ENCODE results near the gene ARMC7.
A peak's percentile ranks its signal among the peaks of the same experiment; 100 is the strongest.
"Not testable (repeated sequence)": the region's sequence is repeated elsewhere in the genome, so short reads cannot be mapped to it uniquely, and the experiment has no call there.

The ARMC7 gene

DNA sequence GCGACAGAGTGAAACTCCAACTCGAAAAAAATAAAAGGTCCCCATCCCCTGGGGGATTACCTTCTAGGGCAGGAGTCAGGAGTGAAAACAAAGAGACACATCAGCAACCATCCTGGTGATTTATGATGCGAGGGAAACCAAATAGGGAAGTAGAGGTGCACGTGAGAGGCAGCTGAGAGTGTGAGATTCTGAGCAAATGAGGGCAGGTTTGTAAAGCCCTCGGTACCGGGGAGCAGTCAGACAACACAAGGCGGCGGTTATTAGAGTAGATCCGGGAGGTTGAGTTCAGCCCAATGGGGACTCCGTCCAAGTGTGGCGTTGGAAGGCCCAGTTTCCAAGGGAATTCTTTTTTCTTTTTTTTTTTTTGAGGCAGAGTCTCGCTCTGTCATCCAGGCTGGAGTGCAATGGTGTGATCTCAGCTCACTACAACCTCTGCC lies 7.4 kb upstream of the ARMC7 start:
- peak; percentile 18 for DNase-seq

DNA sequence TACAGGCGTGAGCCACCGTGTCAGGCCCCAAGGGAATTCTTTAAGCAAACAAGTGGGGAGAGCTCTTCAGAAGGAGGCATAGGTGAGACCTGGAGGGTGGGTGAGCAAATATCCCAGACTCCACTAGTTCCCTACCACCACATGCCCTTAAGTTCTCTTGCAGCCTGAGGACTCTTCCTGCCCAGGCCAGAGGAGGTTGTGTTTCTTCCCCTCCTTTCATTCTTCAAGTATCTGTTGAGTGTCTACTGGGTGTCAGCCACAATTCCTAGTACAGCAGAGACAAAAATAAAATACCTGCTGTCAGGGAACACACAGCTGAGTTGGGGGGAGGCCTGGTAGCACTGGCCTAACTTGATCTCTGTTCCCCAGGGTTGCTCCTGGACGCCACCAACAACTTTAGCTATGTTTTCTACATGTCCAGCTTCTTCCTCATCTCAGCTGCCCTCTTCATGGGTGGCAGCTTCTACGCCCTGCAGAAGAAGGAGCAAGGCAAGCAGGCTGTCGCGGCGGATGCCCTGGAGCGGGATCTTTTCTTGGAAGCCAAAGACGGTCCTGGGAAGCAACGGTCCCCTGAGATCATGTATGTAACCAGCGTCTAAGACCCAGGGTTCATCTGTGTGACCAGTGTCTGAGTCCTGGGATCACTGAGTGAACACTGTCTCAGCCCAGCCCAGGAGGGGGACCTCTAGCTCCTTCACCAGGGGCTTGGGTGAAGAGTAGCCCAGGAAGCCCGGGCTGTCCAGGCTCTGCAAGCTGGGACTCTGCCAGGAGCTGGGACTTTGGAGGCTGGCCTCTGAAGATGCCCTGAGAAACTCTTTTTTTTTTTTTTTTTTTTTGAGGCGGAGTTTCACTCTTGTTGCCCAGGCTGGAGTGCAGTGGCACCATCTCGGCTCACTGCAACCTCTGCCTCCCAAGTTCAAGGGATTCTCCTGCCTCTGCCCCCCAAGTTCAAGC lies 5.9 kb upstream of the ARMC7 start:
- no peak for DNase-seq

DNA sequence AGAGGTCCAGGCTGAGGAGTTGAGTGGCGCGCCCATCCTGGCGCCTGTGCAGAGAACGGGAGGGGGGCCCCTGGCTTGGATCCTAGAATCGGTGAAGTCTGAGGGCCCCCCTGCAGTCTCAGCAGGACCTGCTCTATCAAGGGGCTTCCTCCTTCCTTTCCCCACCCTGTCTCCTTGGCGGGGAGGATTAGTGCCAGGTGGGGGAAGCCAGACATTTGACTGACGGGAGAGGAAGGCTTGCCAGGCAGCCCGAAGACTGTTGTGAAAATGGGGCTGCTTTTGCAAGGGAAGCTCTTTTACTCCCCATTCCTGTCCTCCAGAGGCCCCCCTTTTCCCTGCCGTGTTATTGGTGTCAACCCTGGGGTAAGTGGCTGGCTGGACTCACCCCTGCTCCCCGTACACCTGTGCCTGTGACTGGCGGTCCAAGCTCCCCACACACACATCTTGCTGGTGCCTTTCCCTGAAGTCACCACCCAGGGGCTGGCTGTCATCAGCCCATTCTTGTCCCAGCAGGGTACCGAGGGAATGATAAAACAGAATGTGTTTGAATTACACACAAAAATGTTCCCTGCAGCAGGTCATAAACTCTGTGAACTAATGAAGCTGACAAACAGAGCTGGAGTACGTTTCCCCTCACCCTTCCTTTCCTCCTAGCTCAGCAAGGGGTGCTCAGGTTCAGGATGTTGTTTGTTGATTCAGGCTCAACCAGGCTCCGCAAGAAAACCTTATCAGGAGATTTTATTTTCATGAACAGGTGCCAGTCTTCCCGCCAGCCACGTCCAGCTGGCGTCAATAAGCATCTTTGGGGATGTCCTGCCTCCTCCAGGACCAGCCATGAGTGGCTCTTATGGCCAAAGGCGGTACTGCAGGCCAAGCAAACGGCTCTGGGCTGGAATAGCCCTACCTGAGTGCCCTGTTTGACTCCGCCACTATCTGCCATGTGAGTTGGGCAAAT lies 4.4 kb upstream of the ARMC7 start:
- DNase-seq: peak; percentile 94

DNA sequence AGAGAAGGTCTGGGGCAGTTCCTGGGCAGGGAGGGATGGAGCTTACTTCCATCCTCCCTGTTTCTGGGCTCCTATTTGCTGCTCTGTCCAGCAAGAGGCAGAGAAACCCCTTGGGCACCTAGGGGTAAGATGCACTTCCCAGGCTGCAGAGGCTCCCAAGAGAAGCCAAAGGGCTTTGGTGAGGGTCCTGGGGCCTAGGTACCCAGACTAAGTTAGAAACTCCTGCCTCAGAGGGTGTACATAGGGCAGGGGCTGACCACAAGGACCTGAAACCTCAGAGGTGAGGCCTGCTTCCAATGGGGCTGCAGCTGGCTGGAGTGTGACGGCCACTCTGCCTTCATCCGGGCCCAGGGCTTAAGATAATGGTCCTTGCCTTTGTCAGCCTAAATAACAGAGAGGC lies 1.6 kb upstream of the ARMC7 start:
- DNase-seq: no peak

DNA sequence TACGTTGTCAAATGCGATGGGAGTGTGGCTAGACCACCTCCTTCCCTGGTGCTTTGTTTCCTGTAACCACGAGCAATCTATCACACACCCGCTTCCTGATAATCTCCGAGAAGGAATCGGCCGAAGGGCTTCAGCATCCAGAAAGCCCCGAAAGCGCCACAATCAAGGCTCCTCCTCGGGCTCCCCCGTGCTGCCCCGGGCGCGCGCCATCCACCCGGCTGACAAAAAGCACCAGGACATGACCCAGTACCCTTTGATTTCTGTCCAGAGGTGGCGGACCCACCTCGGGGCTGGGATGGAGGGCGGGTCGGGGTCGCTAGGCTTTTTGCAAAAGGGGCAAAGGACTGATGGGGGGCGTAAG lies 743 bp upstream of the ARMC7 start:
- no peak for DNase-seq

DNA sequence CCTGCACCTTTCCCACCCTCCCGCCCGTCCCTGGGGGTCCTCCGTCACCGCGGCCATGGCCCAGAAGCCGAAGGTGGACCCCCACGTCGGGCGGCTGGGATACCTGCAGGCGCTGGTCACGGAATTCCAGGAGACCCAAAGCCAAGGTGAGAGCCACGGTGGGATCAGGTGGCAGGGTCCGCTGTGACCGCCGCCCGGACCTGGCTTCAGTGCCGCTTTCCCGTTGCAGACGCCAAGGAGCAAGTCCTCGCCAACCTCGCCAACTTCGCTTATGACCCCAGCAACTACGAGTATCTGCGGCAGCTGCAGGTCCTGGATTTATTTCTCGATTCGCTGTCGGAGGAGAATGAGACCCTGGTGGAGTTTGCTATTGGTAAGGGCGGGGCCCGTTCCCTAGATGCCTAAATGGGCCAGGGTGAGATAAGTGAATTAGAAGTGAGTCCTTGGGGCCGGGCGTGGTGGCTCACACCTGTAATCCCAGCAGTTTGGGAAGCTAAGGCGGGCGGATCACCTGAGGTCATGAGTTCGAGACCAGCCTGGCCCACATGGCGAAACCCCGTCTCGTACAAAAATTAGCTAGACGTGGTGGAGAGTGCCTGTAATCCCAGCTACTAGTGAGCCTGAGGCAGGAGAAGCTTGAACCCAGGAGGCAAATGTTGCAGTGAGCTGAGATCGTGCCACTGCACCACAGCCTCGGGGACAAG lies 617 bp downstream of the ARMC7 start:
- DNase-seq: peak; percentile 38

DNA sequence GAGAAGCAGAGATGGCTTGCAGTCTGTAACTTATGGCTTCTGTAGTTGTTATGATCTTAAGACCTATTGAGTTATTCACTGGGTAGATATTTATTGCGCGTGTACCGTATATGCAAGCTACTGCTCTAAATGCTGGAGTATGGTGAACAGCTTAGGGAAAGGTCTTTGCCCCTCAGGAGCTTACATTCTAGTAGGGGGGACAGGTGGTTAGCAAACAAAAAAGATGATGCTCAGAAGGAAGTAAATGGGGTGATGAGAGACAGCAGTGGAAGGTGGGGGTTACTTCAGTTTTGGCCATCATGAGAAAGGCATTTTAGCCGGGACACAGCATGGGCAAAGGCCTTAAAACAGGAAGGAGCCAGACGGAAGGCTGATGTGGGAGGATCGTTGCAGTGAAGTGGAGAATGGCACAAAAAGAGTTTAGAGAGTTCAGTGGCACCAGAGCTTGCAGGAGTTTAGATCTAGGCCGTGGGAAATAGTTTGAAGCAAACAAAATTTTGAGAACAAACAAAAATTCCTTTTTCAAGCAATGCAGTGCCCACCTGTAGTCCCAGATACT lies 2.1 kb downstream of the ARMC7 start:
- no peak for DNase-seq

DNA sequence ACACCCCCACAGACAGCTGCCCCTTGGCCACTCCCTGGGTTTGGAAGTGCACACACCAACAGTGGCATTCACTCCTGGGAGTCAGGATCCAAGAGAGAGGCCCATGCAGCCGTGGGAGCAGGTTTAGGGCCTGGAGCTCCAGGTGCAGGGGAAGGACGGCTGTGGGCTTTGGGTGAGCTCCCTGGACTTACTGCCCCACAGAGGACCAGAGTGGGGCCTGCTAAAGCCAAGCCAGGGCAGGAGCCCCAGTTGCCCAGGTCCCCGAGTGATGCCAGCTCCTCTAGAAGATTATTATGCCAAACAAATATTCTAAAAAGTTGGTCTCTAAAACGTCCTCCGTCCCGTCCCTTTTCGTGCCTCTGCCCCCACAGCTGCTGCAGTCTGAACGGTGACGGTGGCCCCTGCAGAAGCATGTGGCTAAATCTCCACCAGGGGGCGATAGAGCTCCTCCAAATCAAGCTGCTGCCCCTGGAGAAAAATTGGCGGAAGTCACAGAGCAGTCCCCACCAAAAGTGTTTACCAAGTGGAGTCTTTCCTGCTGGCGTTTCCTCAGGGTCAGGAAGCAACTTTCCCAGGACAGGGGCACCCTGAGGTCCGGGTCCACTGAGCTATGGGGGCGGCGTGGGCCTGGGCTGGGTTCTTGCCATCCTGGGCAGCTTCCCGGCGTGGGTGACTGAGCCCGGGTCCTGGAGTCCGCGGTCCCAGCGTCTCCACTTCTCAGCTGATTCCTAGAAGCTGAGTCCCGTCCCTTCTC lies 4.2 kb downstream of the ARMC7 start:
- DNase-seq: peak; percentile 81

DNA sequence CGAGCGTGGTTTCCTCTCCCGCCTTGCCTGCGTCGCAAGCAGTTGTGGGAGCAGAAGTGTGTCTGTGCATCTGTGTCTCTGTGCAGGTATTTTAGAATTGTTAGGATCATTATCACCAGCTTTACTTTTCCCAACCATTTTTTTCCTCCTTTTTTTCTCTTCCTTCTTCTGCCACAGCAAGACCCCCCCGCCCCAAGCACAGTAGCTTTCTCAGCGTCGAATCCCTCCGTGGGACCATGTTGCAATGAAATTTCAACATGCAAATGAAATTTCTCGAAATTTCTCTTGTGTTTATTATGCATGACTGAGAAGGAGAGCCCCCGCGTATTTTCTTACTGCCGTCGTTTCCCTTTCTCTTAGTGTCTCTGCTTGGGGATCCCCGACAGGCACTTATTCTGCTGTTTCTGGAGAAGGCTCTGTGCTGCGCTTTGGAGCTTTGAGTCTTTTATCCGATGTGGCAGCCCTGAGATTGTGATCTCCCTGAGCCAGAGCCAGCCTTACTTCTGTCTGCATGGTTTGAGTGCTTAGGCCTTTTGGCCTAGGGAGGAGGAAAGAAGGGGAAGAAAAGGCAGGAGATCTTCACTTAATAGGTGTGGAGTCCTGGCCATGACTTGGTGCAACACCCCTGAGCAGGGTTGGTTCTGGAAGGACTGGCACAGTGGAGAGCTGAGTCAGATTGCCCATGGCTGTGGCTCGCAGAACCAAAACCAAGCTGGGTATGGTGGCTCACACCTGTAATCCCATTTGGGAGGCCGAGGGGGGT lies 5.0 kb downstream of the ARMC7 start:
- no peak for DNase-seq

DNA sequence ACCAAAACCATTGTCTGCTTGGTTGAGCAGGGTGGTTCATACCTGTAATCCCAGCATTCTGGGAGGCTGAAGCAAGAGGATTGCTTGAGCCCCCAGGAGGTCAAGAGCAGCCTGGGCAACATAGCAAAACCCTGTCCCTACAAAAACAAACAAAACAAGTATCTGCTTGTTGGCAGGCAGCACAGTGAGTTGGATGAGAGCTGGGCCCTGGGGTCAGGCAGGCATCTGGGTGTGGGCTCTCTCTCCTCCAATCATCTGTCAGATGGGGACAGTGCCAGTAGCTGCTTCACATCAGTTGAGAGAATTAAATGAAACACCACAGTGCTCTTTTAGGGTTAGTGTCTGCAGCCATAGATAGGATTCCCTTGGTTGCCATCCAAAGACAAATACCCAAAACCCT lies 5.8 kb downstream of the ARMC7 start:
- no peak for DNase-seq

DNA sequence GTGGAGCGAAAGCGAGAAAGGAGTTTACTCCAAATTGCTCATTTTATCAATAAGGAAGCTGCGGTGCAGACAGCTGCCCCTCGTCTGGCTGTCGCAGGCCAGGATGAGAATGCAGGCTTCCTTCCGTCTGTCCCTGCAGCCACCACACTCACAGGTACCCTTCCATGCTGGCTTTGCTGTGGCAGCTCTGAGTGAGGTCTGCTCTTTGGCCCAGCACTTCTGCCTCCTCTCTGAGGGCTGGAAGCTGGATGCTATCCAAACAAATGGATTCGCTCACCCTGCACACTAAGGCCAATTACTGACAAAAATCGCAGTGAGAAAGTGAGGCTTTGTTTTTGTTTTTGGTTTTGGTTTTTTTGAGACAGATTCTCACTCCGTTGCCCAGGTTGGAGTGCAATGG lies 7.0 kb downstream of the ARMC7 start:
- DNase-seq: no peak

DNA sequence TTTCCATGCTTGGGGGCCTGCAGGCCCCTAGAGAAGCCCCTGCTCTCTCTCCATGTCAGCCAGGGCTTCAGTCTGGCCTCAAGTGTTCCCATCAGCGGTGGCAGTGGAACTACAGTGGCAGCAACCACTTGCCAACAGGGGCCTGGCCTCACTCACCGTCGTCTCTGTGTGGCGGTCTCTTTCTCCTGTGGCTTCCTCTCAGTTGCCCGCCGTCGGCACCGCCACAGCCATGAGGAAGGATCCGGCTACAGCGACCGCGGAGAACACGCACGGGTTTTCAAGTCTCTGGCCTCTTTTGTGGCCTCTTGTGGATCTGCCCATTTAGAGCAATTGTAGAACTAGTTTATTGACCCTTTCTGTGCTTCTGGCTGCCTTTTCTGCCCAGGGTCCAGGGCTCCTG lies 8.5 kb downstream of the ARMC7 start:
- DNase-seq: no peak

DNA sequence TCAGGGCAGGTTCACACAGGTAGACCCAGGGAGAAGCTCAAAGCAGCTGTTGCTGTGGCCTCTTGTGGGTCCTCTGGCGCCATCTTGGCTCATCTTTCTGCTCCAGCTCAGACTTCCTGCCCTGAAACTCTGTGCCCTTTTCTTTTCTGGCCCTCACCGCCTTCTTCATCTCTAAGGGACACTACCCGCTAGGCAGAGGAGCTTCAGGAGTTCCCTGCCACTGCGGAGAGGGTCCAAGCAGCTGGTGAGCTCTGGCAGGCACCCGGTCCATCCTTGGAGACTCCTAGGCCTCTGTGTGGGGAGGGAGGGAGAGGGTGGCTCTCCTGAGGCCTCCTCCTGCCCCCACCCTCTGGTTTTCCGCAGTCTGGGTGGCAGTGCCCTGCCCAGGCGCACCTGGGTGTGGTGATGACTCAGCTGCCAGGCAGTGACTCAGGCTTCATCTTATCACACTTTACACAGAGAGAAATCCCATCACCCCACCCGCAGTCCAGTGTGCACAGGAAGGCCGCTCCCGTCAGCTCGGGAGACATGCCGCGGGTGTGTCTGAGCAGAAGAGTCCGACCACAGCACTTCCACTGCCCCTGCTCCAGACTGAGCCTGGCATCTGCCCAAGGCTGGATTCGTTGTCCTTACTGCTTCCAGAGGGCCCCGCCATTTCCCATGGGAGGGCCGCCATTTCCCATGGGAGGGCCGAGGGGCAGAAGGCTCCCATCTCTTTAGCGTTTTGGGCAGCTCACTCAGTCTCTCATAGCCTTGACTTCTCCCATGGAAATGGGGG lies 14.5 kb downstream of the ARMC7 start:
- DNase-seq: no peak

DNA sequence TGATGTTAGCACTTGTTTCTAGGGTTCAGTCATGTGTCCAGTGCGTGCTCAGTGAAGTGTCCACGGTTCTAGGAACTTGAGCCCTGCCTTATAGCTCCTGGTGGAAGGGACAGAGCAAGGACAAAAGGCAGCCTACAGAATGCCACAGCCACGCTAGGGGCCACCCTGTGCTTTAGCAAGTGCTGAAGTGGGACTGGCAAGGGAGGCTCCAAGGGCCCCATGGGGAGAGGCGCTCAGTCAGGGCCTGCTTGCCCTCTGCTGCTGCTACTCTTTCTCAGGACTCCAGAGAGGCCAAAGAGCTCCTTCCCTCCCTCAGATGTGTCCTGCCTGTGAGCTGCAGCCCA lies 15.0 kb downstream of the ARMC7 start:
- DNase-seq: no peak

DNA sequence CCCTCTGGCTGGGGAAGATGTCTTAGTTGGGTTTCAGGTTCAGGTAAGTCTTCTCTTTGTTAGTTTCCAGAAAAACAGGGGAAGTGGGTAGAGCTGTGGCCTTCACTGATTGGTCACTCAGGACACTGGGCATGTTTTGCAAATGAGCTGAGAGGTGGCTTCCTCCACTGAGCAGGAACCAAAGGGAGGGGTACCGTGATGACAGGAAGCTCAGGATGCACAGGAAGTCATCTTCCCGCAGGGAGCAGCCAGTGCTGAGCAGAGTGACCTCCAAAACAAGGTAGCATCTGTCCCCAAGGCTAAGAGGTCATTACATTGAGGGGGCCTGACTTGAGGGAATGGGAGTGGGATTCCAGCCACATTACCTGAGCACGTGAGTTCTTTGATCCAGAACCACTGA lies 16.2 kb downstream of the ARMC7 start:
- DNase-seq: no peak

DNA sequence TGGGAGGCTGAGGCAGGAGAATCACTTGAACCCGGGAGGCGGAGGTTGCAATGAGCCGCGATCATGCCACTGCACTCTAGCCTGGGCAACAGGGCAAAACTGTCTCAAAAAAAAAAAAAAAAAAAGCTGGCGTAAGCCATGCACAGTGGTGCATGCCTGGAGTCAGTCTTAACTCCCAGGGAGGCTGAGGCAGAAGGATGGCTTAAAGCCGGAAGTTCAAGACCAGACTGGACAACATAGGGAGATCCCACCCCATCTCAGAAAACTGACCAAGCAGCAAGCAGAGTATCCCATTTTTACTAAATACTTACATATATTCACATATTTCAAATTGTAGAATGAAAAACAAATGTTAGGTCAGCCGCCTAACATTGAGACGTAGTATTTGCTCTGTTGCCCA lies 17.2 kb downstream of the ARMC7 start:
- DNase-seq: no peak

DNA sequence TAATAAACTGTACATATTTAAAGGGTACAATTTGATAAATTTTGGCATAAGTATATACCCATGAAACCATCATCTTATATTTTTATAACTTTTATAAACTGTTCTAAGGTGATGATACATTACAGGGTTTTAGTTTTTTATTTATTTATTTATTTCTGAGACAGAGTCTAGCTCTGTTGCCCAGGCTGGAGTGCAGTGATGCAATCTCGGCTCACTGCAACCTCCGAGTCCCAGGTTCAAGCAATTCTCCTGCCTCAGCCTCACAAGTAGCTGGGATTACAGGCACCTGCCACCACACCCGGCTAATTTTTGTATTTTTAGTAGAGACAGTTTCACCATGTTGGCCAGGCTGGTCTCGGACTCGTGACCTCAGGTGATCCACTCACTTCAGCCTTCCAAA lies 18.2 kb downstream of the ARMC7 start:
- not testable (repeated sequence) for DNase-seq

DNA sequence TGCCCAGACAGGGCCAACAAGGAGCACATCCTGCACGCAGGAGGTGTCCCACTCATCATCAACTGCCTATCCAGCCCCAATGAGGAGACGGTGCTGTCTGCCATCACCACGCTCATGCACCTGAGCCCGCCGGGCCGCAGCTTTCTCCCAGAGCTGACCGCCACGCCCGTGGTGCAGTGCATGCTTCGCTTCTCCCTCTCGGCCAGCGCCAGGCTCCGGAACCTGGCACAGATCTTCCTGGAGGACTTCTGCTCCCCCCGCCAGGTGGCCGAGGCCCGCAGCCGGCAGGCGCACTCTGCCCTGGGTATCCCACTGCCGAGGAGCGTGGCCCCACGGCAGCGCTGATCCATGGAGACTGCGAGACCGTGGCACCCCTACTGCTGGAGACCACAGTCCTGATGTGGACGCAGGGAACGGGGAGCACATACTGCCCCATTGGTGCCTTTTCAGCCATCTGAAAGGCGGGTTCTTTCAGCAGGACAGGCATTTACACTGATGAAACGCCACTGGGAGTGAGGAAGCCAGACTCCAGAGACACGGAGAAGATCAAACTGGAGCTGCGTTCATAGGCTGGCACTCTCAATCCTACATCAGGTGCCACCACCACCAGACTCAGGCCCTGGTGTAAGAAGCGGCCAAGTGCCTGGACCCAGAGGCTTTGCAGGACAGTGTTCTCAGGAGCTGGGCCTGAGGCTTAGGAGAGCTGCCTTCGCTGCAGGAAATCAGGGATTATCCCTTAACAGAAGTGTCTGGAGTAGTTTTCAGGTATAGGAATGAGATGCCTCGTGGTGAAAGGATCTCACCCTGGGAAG lies 19.1 kb downstream of the ARMC7 start:
- DNase-seq: no peak

DNA sequence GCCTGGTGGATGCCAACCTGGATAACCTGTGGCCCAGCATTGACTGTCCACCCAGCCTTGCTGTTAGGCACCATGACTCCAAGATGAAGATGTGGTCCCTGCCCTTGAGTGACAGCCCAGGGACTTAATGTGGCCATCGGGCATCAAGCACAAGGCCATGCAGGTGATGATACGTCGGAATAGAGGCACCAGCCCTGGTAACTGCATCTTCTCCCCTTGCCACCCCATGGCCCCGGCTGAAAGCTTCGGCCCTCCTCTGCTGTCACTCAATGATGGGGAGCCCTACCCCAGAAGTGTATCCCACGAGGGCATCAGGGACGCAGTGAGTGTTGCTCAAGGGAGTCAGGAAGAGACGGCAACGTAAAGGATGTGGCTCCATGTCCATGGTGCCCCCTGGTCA lies 19.8 kb downstream of the ARMC7 start:
- no peak for DNase-seq
